Measurements from ENCODE around the gene PRDM16. TPM values are rescaled to one million over a fixed set of nuclear protein-coding genes. Genes with fewer than 3 reads are reported as not detected.

Gene PRDM16
- total and polyA plus RNA-seq, 2 of the 13 experiments (the other 11 are each of a cell fraction or from before 2014, with no cell fraction given): 0.15 to 0.81 TPM

GRCh38 chr1:3190256-3191041, 121.4 kb downstream of the PRDM16 start:
- TF ChIP-seq ZNF704 (CRISPR knock-in tag; IDR thresholded peaks at IDR 0.05; ENCODE audit: borderline replicate concordance) (no peak), ARNT2 (CRISPR knock-in tag; IDR thresholded peaks at IDR 0.05; ENCODE audit: low read depth) (no peak), ZNF230 (CRISPR knock-in tag; IDR thresholded peaks at IDR 0.05) (no peak), ZNF350 (CRISPR knock-in tag; IDR thresholded peaks at IDR 0.05; ENCODE audit: borderline replicate concordance, low read depth) (no peak), ZNF644 (CRISPR knock-in tag; IDR thresholded peaks at IDR 0.05; ENCODE audit: low read depth) (no peak)
- Histone ChIP-seq H3K4me2 (ENCODE audit: low read depth, low read length) (no peak overlapping the region), H3K9ac (ENCODE audit: insufficient read depth, low read depth, low read length) (no peak overlapping the region), H2AFZ (ENCODE audit: low read length) (no peak overlapping the region), H3K4me3 (replicated peaks in 1 of 3; ENCODE audit: insufficient read depth in 1 of 3, low read depth in 2 of 3, low read length in 3 of 3) (no peak overlapping the region), H3K36me3 (replicated peaks in 1 of 2; ENCODE audit: control insufficient read depth in 1 of 2, insufficient read depth in 2 of 2, low read length in 2 of 2) (no peaks in the 10 kb centered on the region), H4K20me1 (ENCODE audit: insufficient read depth, low read length) (no peaks in the 10 kb centered on the region), H3K9me3 (ENCODE audit: low read length) (no peaks in the 10 kb centered on the region), H3K27ac (ENCODE audit: extremely low read length, insufficient read depth, low read length) (no peak overlapping the region), H3K27me3 (ENCODE audit: control insufficient read depth in 1 of 2, insufficient read depth in 2 of 2, low read length in 2 of 2) (peaks cover 0 to 6% of the 10 kb centered on the region in 2 experiments; a peak in 4 of 5 replicates), H3K4me1 (ENCODE audit: insufficient read depth, low read length) (peaks cover 24% of the 10 kb centered on the region), H3K79me2 (ENCODE audit: insufficient read depth, low read length) (no peaks in the 10 kb centered on the region)
- intact Hi-C loops (cut with micrococcal nuclease; ENCODE audit: unreplicated experiment): no loop called here
- FAIRE-seq (no peak), ATAC-seq (no peak), DNase-seq (ENCODE audit: low spot score) (no peak)
- in situ Hi-C loops (cut with HindIII; ENCODE audit: extremely low pct_ligation_motif_present, low pct_unique_long_range_greater_than_20kb): no loop called here
- BruUV-seq (replicated peaks): no TSS peak
- ChIA-PET POLR2A (no interaction called here), CTCF (ENCODE audit: low intra/inter-chr PET ratio, low total read pairs) (no interaction called here)
- WGBS (ENCODE audit: low lambda C conversion rate): 64% methylated on average over 27 of the region's 32 CpGs

- H4K20me1 ChIP-seq (ENCODE audit: insufficient read depth, low read length): no peaks in the 10 kb centered on the region
- ChIA-PET CTCF (ENCODE audit: low intra/inter-chr PET ratio, low total read pairs) (no interaction called here), POLR2A (interaction anchor here (1.0 to 2.8 kb wide), 4 partner anchors 22 to 128 kb away, joined by 3 to 9 read pairs (median 5); no protein-coding TSS in a partner anchor)
- H3K27me3 ChIP-seq (ENCODE audit: control insufficient read depth in 1 of 2, insufficient read depth in 2 of 2, low read length in 2 of 2): peaks cover 0 to 5% of the 10 kb centered on the region in 2 experiments; a peak in 4 of 5 replicates
- H3K4me2 ChIP-seq (ENCODE audit: low read depth, low read length): peak overlapping the region; percentile 72
- no peaks in the 10 kb centered on the region for H3K9me3 ChIP-seq (ENCODE audit: low read length)
- in situ Hi-C loops (cut with HindIII; ENCODE audit: extremely low pct_ligation_motif_present, low pct_unique_long_range_greater_than_20kb) (no loop called here), intact Hi-C loops (cut with micrococcal nuclease; ENCODE audit: unreplicated experiment) (no loop called here)
- no peak overlapping the region for H2AFZ ChIP-seq (ENCODE audit: low read length)
- FAIRE-seq (peak; percentile 53), ATAC-seq (peak; percentile 56), DNase-seq (ENCODE audit: low spot score) (peak; percentile 42)
- no TSS peak for BruUV-seq (replicated peaks)
- TF ChIP-seq POLR2A (IDR thresholded peaks at IDR 0.05; ENCODE audit: insufficient read depth in 1 of 2, low read depth in 2 of 2, low read length in 2 of 2) (peak in 1 of 2 experiments; percentile 28; a peak in 1 of 4 replicates), ZNF451 (CRISPR knock-in tag; IDR thresholded peaks at IDR 0.05) (no peak), HNF4G (IDR thresholded peaks at IDR 0.05; ENCODE audit: borderline replicate concordance, low read depth, low read length) (0 out of 2 replicates have a peak, but pooled peaks have one; percentile 18), HNF4G (CRISPR knock-in tag; IDR thresholded peaks at IDR 0.05; ENCODE audit: borderline replicate concordance, low read depth) (no peak), POLR2AphosphoS5 (IDR thresholded peaks at IDR 0.05; ENCODE audit: low read depth, low read length) (0 out of 2 replicates have a peak, but pooled peaks have one; percentile 26), EP300 (IDR thresholded peaks at IDR 0.05; ENCODE audit: low read depth in 2 of 2, low read length in 2 of 2) (no peak), EP300 (CRISPR knock-in tag; IDR thresholded peaks at IDR 0.05; ENCODE audit: borderline replicate concordance) (no peak), ZNF619 (CRISPR knock-in tag; IDR thresholded peaks at IDR 0.05) (0 out of 2 replicates have a peak, but pooled peaks have one; percentile 16), LCORL (IDR thresholded peaks at IDR 0.05) (no peak), LCORL (CRISPR knock-in tag; IDR thresholded peaks at IDR 0.05) (peak; percentile 30; the same call in 1 of the 2 replicates), ZNF550 (CRISPR knock-in tag; IDR thresholded peaks at IDR 0.05; ENCODE audit: borderline replicate concordance) (no peak), HNF4A (CRISPR knock-in tag; IDR thresholded peaks at IDR 0.05) (peak; percentile 40)
- peaks cover 30% of the 10 kb centered on the region for H3K4me1 ChIP-seq (ENCODE audit: insufficient read depth, low read length)
- H3K27ac ChIP-seq (ENCODE audit: extremely low read length, insufficient read depth, low read length): peak overlapping the region; percentile 24
- H3K9ac ChIP-seq (ENCODE audit: insufficient read depth, low read depth, low read length): peak overlapping the region; percentile 38; the same call in 1 of the 2 replicates
- no peaks in the 10 kb centered on the region for H3K79me2 ChIP-seq (ENCODE audit: insufficient read depth, low read length)
- 0% methylated on average over 5 of the region's 6 CpGs for WGBS (ENCODE audit: low lambda C conversion rate)
- H3K4me3 ChIP-seq (replicated peaks in 1 of 3; ENCODE audit: insufficient read depth in 1 of 3, low read depth in 2 of 3, low read length in 3 of 3): peak overlapping the region in 1 of 3 experiments; percentile 49; a peak in 2 of 6 replicates
- H3K36me3 ChIP-seq (replicated peaks in 1 of 2; ENCODE audit: control insufficient read depth in 1 of 2, insufficient read depth in 2 of 2, low read length in 2 of 2): no peaks in the 10 kb centered on the region
These were observed 123.4 kb downstream of the PRDM16 start for GRCh38 chr1:3192361-3192760.
